K562 (cell line): ENCODE results near the gene ING5. TPM values are rescaled to one million over a fixed set of nuclear protein-coding genes. Genes with fewer than 3 reads are reported as not detected.

Experiments used
- ATAC-seq: fragments of 200-7000 bp; cut with Tn5 transposase; 3 replicates; pipeline ENCODE4 v1.9.1; 2020; ENCODE audit warnings: moderate library complexity
- BruUV-seq: library from RNA; stranded (reverse); fragments of 400-500 nt; replicated peaks from 2 replicates; lab custom pipeline; 2021; lab: Mats Ljungman, UMichigan
- CTCF ChIA-PET: fragments of 300-600 bp; formaldehyde crosslinking; extraction: SDS; loops from one replicate; lab custom pipeline; 2021; ENCODE audit warnings: low intra/inter-chr PET ratio; lab: Yijun Ruan, JAX
- POLR2A ChIA-PET: fragments of 300-600, 350-650 bp; sonication (Branson Sonifier 250); formaldehyde crosslinking; extraction: SDS; loops from one replicate; lab custom pipeline; 2021; ENCODE audit warnings: antibody characterized with exemption, inconsistent platforms; lab: Yijun Ruan, JAX
- DNase-seq, 4 experiments: peaks; one replicate each; pipeline versions ENCODE4 v3.0.0 to v3.0.0-alpha.2; 2011 to 2018; ENCODE audit warnings: low spot score in 3 of 4, mixed read lengths in 3 of 4; ENCODE audit errors: extremely low read depth in 1 of 4
- FAIRE-seq: peaks from 2 replicates; lab custom pipeline; 2011; peaks lifted over from hg19 to GRCh38; lab: Jason Lieb, UNC
- H2AFZ ChIP-seq: 2 replicates; pipeline ENCODE4 v1.6.0; 2011; ENCODE audit warnings: low read depth, low read length, control low read depth, inconsistent platforms
- H3K27ac ChIP-seq: fragments of 200-600 bp; 3 replicates; pipeline ENCODE4 v1.8.0; 2011; ENCODE audit warnings: low read depth, mild to moderate bottlenecking, control low read depth, inconsistent platforms, low read length, moderate library complexity, mixed read lengths; ENCODE audit errors: extremely low read depth
- H3K27me3 ChIP-seq, 2 experiments: fragments of 300-600 bp in 1 of 2; 2 replicates in 1 of 2; 3 replicates in 1 of 2; pipeline versions ENCODE4 v1.6.0 to v1.8.0; 2011; ENCODE audit warnings: inconsistent platforms in 2 of 2, low read length in 2 of 2, mild to moderate bottlenecking in 1 of 2, mixed read lengths in 1 of 2, moderate library complexity in 1 of 2; ENCODE audit not compliant: control insufficient read depth in 2 of 2, insufficient read depth in 2 of 2
- H3K36me3 ChIP-seq: fragments of 300-600 bp; 3 replicates; pipeline ENCODE4 v1.8.0; 2011; ENCODE audit warnings: mild to moderate bottlenecking, low read length, inconsistent platforms; ENCODE audit not compliant: control insufficient read depth, insufficient read depth
- H3K4me1 ChIP-seq, 2 experiments: fragments of 200-600 bp in 1 of 2; replicated peaks in 1 of 2; 2 replicates in 1 of 2; 3 replicates in 1 of 2; pipeline versions ENCODE4 v1.5.1 to v1.8.0; 2011; ENCODE audit warnings: inconsistent platforms in 2 of 2, low read length in 2 of 2, mild to moderate bottlenecking in 1 of 2, mixed read lengths in 1 of 2, moderate library complexity in 1 of 2; ENCODE audit not compliant: control insufficient read depth in 2 of 2, insufficient read depth in 2 of 2
- H3K4me2 ChIP-seq: 2 replicates; pipeline ENCODE4 v1.6.1; 2011; ENCODE audit warnings: low read length, control low read depth, inconsistent platforms, mixed read lengths; ENCODE audit not compliant: insufficient read depth
- H3K4me3 ChIP-seq: fragments of 200-600 bp; sonication (generic), shearing (Covaris generic); 2 replicates; pipeline ENCODE4 v1.5.1; 2016; ENCODE audit warnings: control low read depth, inconsistent platforms
- H3K79me2 ChIP-seq: fragments of 200-600 bp; 3 replicates; pipeline ENCODE4 v1.8.0; 2011; ENCODE audit warnings: low read length, inconsistent platforms; ENCODE audit not compliant: control insufficient read depth, insufficient read depth
- H3K9ac ChIP-seq, 2 experiments: 2 replicates each; pipeline versions ENCODE4 v1.6.0 to v1.6.1; 2011; ENCODE audit warnings: low read depth in 2 of 2, low read length in 2 of 2, control low read depth in 1 of 2, inconsistent platforms in 1 of 2, mild to moderate bottlenecking in 1 of 2, mixed read lengths in 1 of 2; ENCODE audit not compliant: insufficient read depth in 1 of 2
- H3K9me1 ChIP-seq: one replicate; pipeline ENCODE4 v1.6.0; 2011; ENCODE audit warnings: inconsistent platforms, mild to moderate bottlenecking, low read length, moderate library complexity; ENCODE audit not compliant: control insufficient read depth, insufficient read depth
- H3K9me3 ChIP-seq: replicated peaks from 2 replicates; pipeline ENCODE4 v1.5.1; 2011; ENCODE audit warnings: low read depth, low read length, inconsistent platforms; ENCODE audit not compliant: control insufficient read depth, insufficient read depth
- H4K20me1 ChIP-seq: replicated peaks from 2 replicates; pipeline ENCODE4 v1.6.1; 2011; ENCODE audit warnings: low read length, inconsistent platforms, mixed read lengths; ENCODE audit not compliant: control insufficient read depth, insufficient read depth
- BCL6 ChIP-seq: fragments of 250-450 bp; sonication (Bioruptor Pico); IDR thresholded peaks from 2 replicates; pipeline ENCODE4 v1.4.0; 2020
- CBX3 ChIP-seq, 2 experiments: IDR thresholded peaks; 1 replicate in 1 of 2; 2 replicates in 1 of 2; pipeline ENCODE4 v1.6.1; 2012; ENCODE audit warnings: inconsistent platforms in 2 of 2, low read length in 2 of 2, borderline replicate concordance in 1 of 2, control low read depth in 1 of 2
- CEBPB ChIP-seq: fragments of 450-650 bp; IDR thresholded peaks from 2 replicates; pipeline ENCODE4 v1.6.1; 2016; ENCODE audit warnings: missing genetic modification characterization, missing compliant biosample characterization
- CTBP1 ChIP-seq: fragments of 450-650 bp; IDR thresholded peaks from 2 replicates; pipeline ENCODE4 v1.6.1; 2016; ENCODE audit warnings: borderline replicate concordance
- EWSR1 ChIP-seq: fragments of 450-650 bp; IDR thresholded peaks from 2 replicates; pipeline ENCODE4 v1.6.1; 2018; ENCODE audit warnings: borderline replicate concordance, mild to moderate bottlenecking, low read depth, moderate library complexity; ENCODE audit not compliant: partially characterized antibody
- MED1 ChIP-seq: sonication (generic); formaldehyde crosslinking; IDR thresholded peaks from 2 replicates; pipeline ENCODE4 v1.8.1; 2023; ENCODE audit warnings: missing genetic modification reagents, borderline replicate concordance
- NCOA6 ChIP-seq: fragments of 450-650 bp; IDR thresholded peaks from 2 replicates; pipeline ENCODE4 v1.6.1; 2017; ENCODE audit warnings: mild to moderate bottlenecking
- NRF1 ChIP-seq, 2 experiments: fragments of 450-650 bp; IDR thresholded peaks in 1 of 2; conservative IDR thresholded peaks in 1 of 2; 2 replicates each; pipeline ENCODE4 v1.6.1; 2014; ENCODE audit warnings: mild to moderate bottlenecking in 2 of 2
- POLR2AphosphoS5 ChIP-seq: IDR thresholded peaks from 2 replicates; pipeline ENCODE4 v1.6.1; 2011; ENCODE audit warnings: mild to moderate bottlenecking, low read depth, low read length, moderate library complexity; ENCODE audit not compliant: control insufficient read depth, insufficient read depth
- POLR2B ChIP-seq: fragments of 450-650 bp; IDR thresholded peaks from 2 replicates; pipeline ENCODE4 v1.6.1; 2018; ENCODE audit warnings: low read depth; ENCODE audit not compliant: partially characterized antibody
- TRIM24 ChIP-seq, 2 experiments: fragments of 450-650 bp; IDR thresholded peaks; 2 replicates each; pipeline ENCODE4 v1.6.1; 2016
- TRIM28 ChIP-seq: fragments of 450-650 bp; IDR thresholded peaks from 2 replicates; pipeline ENCODE4 v1.6.1; 2017
- ZBTB12 ChIP-seq: fragments of 250-450 bp; sonication (Bioruptor Pico); IDR thresholded peaks from 2 replicates; pipeline ENCODE4 v1.4.0; 2020
- ZC3H11A ChIP-seq: IDR thresholded peaks from 2 replicates; pipeline ENCODE4 v1.6.1; 2012; ENCODE audit warnings: low read depth, low read length, improper control_type of control experiment
- ZFP1 ChIP-seq: fragments of 450-650 bp; formaldehyde crosslinking; IDR thresholded peaks from 2 replicates; pipeline ENCODE4 v1.4.0; 2020; ENCODE audit warnings: mild to moderate bottlenecking, mixed read lengths
- ZNF311 ChIP-seq: fragments of 250-450 bp; sonication (Bioruptor Pico); IDR thresholded peaks from 2 replicates; pipeline ENCODE4 v1.4.0; 2020; ENCODE audit warnings: mild to moderate bottlenecking, moderate library complexity
- ZNF584 ChIP-seq: fragments of 200-800 bp; sonication (Bioruptor generic); IDR thresholded peaks from 2 replicates; pipeline ENCODE4 v1.6.1; 2016; ENCODE audit warnings: low read depth, mild to moderate bottlenecking, missing genetic modification characterization, missing compliant biosample characterization
- WGBS: fragments of 100-300 bp; shearing (Covaris generic); methylation state at CpG from one replicate; pipeline ENCODE4 v1.1.6; 2016; ENCODE audit warnings: low coverage, mixed read lengths; ENCODE audit not compliant: insufficient coverage; ENCODE audit errors: missing lambda C conversion rate; 5-methylcytosine and 5-hydroxymethylcytosine counted together
- in situ Hi-C: fragments of 300-500 bp; cut with MboI; formaldehyde crosslinking; loops from 4 replicates; pipeline ENCODE4 v1.15.0; 2018; ENCODE audit warnings: inconsistent platforms, mixed read lengths
- intact Hi-C: fragments of 100-400 bp; cut with micrococcal nuclease; formaldehyde crosslinking; loops from 2 replicates; pipeline ENCODE4 v1.14.2; 2022
- polyA plus RNA-seq, 8 experiments: library from polyadenylated mRNA; depleted of rRNA in 4 of 8; stranded (reverse) in 5 of 8; unstranded in 3 of 8; fragments of >200 nt; fragmentation: Nextera tagmentation in 2 of 8; fragmentation: Illumina TruSeq in 1 of 8; extraction: Ambion mirVana in 2 of 8; extraction: Trizol in 1 of 8; gene quantifications; 2 replicates each; pipeline versions ENCODE4 v1.2.1 to v1.2.3, GENCODE V29; 2011 to 2014; ENCODE audit warnings: inconsistent platforms in 1 of 8, missing spikeins in 1 of 8
- total RNA-seq, 7 experiments: library from RNA; depleted of rRNA in 6 of 7; stranded (reverse); fragments of >200 nt in 6 of 7; fragmentation: Illumina TruSeq in 2 of 7; extraction: Trizol in 2 of 7; gene quantifications; 2 replicates each; pipeline versions ENCODE4 v1.2.1 to v1.2.3, GENCODE V29; 2011 to 2021; ENCODE audit warnings: low replicate concordance in 1 of 7

The ING5 gene
- total and polyA plus RNA-seq, 9 of the 15 experiments (the other 6 are each of a cell fraction or from before 2014, with no cell fraction given): 10.4 to 53.3 (median 27.9) TPM

- no peak overlapping the region for H3K9ac ChIP-seq
Observed at GRCh38 chr2:241706537-241706936, 4.7 kb downstream of the ING5 start.

GRCh38 chr2:241708879-241709278, 7.0 kb downstream of the ING5 start:
- no peak for FAIRE-seq
- CTCF ChIA-PET: no interaction called here
- intact Hi-C loops: no loop called here

More at GRCh38 chr2:241706537-241706936, 4.7 kb downstream of the ING5 start:
- H3K4me1 ChIP-seq: peaks cover 3 to 12% of the 10 kb centered on the region in 2 experiments; a peak in 3 of 5 replicates
- POLR2A ChIA-PET: interaction anchor here (0.9 to 1.4 kb wide), 2 partner anchors 8 to 128 kb away, joined by 3 to 6 read pairs; no protein-coding TSS in a partner anchor
- no peak overlapping the region for H3K4me2 ChIP-seq
- H3K9me1 ChIP-seq: no peaks in the 10 kb centered on the region
- H3K4me3 ChIP-seq: no peak overlapping the region
- H3K27me3 ChIP-seq: no peaks in the 10 kb centered on the region
- H2AFZ ChIP-seq: no peak overlapping the region
- peaks cover 65% of the 10 kb centered on the region for H3K36me3 ChIP-seq
- BruUV-seq: no TSS peak
- H4K20me1 ChIP-seq: no peaks in the 10 kb centered on the region
- H3K9me3 ChIP-seq: peaks cover 4% of the 10 kb centered on the region
- peaks cover 23% of the 10 kb centered on the region for H3K79me2 ChIP-seq
- 100% methylated on average over 2 of the region's 6 CpGs for WGBS
- no peak for DNase-seq
- ATAC-seq: no peak
- H3K27ac ChIP-seq: no peak overlapping the region
- peak; percentile 87 for TF ChIP-seq ZFP1
- TF ChIP-seq TRIM28: 0 out of 2 replicates have a peak, but pooled peaks have one; percentile 49
- TF ChIP-seq CBX3 (IDR thresholded peaks at IDR 0.05; ENCODE audit: borderline replicate concordance in 1 of 2, low read length in 2 of 2): peak in 1 of 2 experiments; percentile 83; a peak in 1 of 3 replicates
- TF ChIP-seq NCOA6: no peak
- no peak for TF ChIP-seq CTBP1
- TF ChIP-seq TRIM24 (IDR thresholded peaks at IDR 0.05): 0 out of 4 replicates have a peak, but pooled peaks of 1 of the 2 experiments have one; percentile 24
- no peak for FAIRE-seq
- CTCF ChIA-PET: no interaction called here
- intact Hi-C loops (no loop called here), in situ Hi-C loops (no loop called here)

More at GRCh38 chr2:241708879-241709278, 7.0 kb downstream of the ING5 start:
- Histone ChIP-seq H3K4me1 (no peaks in the 10 kb centered on the region), H3K36me3 (peaks cover 79% of the 10 kb centered on the region), H3K4me2 (no peak overlapping the region), H4K20me1 (no peaks in the 10 kb centered on the region), H2AFZ (no peak overlapping the region), H3K27ac (no peak overlapping the region), H3K9me1 (no peaks in the 10 kb centered on the region), H3K9me3 (peaks cover 4% of the 10 kb centered on the region), H3K79me2 (peaks cover 6% of the 10 kb centered on the region; the same call in 2 of the 3 replicates), H3K4me3 (no peak overlapping the region), H3K27me3 (no peaks in the 10 kb centered on the region), H3K9ac (no peak overlapping the region)
- TF ChIP-seq ZBTB12 (no peak), ZNF584 (CRISPR knock-in tag) (no peak), ZC3H11A (no peak), NRF1 (conservative IDR thresholded peaks at IDR 0.05 in 1 of 2, IDR thresholded peaks at IDR 0.05 in 1 of 2) (no peak), POLR2B (no peak), EWSR1 (no peak), MED1 (CRISPR knock-in tag) (no peak), POLR2AphosphoS5 (no peak), ZNF311 (CRISPR knock-in tag) (no peak), BCL6 (CRISPR knock-in tag) (no peak), CEBPB (tag) (no peak)
- no TSS peak for BruUV-seq
- DNase-seq: no peak
- no peak for ATAC-seq
- in situ Hi-C loops: no loop called here
- POLR2A ChIA-PET: interaction anchor here (0.6 kb wide), 1 partner anchor 71 kb away, joined by 4 read pairs; no protein-coding TSS in a partner anchor
- 76% methylated on average over 6 of the region's 10 CpGs for WGBS
